ENCODE results near the gene POLE. TPM values are rescaled to one million over a fixed set of nuclear protein-coding genes. Genes with fewer than 3 reads are reported as not detected.

Gene POLE
- total RNA-seq, 1 experiment from 2014 or later: 167 TPM

DNA sequence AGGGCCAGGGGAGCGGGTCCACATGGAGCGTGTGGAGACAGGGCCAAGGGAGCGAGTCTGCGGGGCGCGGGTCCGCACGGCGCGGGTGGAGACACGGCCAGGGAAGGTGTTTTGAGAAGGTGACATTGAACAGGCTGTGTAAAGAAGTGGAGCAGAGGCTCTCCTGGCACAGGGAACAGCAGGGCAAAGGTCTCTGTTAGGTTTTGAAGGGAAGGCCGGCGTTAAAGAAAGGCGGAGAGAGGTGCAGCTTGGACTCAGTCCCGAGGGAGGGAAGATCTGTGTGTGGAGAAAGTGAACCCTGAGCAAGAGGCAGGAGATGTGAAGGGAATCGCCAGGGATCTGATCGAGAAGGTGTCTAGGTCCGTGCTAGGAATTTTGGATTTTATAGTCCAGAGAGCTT is 2.1 kb upstream of the POLE start:
- H3K4me3 Mint-ChIP-seq (ENCODE audit: unreplicated experiment): peak overlapping the region; percentile 63
- H3K9me3 ChIP-seq: no peaks in the 10 kb centered on the region
- no peaks in the 10 kb centered on the region for H3K27me3 Mint-ChIP-seq (ENCODE audit: insufficient read depth, unreplicated experiment)
- H3K27ac Mint-ChIP-seq (ENCODE audit: unreplicated experiment): no peak overlapping the region
- BruUV-seq (replicated peaks): no TSS peak
- peak overlapping the region; percentile 35 for H3K4me3 ChIP-seq (ENCODE audit: low read depth, low read length)
- peaks cover 40% of the 10 kb centered on the region for H3K36me3 Mint-ChIP-seq (ENCODE audit: insufficient read depth, unreplicated experiment)
- no peaks in the 10 kb centered on the region for H3K9me3 Mint-ChIP-seq (ENCODE audit: unreplicated experiment)
- peaks cover 6% of the 10 kb centered on the region for H3K4me1 Mint-ChIP-seq (ENCODE audit: low read depth, unreplicated experiment)
- no peaks in the 10 kb centered on the region; the same call in 1 of the 2 replicates for H3K36me3 ChIP-seq (ENCODE audit: control insufficient read depth, insufficient read depth, low read length)
- DNase-seq: peak; percentile 30 to 59
- intact Hi-C loops (cut with micrococcal nuclease; ENCODE audit: unreplicated experiment): no loop called here
- CTCF ChIA-PET: no interaction called here
- TF ChIP-seq, protein P1, sequence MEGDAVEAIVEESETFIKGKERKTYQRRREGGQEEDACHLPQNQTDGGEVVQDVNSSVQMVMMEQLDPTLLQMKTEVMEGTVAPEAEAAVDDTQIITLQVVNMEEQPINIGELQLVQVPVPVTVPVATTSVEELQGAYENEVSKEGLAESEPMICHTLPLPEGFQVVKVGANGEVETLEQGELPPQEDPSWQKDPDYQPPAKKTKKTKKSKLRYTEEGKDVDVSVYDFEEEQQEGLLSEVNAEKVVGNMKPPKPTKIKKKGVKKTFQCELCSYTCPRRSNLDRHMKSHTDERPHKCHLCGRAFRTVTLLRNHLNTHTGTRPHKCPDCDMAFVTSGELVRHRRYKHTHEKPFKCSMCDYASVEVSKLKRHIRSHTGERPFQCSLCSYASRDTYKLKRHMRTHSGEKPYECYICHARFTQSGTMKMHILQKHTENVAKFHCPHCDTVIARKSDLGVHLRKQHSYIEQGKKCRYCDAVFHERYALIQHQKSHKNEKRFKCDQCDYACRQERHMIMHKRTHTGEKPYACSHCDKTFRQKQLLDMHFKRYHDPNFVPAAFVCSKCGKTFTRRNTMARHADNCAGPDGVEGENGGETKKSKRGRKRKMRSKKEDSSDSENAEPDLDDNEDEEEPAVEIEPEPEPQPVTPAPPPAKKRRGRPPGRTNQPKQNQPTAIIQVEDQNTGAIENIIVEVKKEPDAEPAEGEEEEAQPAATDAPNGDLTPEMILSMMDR (IDR thresholded peaks at IDR 0.05; ENCODE audit: insufficient read depth in 1 of 2, low read depth in 1 of 2, low read length in 1 of 2, severe bottlenecking in 1 of 2, unreplicated experiment in 1 of 2): no peak
- POLR2A ChIA-PET: no interaction called here
- H3K27me3 ChIP-seq (replicated peaks; ENCODE audit: control insufficient read depth, insufficient read depth, low read length): no peaks in the 10 kb centered on the region
- peaks cover 6% of the 10 kb centered on the region for H3K4me1 ChIP-seq

DNA sequence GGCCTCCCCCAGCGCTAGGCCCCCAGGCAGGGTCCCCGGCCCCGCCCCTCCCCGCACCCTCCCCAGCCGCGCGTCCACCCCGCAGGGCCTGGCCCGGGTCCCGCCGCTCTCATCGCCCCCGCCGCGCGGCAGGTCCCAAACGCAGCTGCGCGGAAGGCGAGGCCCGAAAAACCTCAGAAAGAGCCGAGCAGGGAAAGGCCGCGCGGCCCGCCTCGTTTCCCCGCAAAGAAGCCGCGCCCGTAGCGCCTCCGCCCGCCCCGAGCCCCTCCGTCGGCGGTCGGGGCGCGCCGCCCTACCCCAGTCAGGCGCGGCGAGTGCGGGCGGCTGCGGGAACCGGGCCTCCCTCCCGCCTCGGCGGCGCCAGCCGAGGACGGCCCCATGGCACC is 324 bp downstream of the POLE start:
- no TSS peak for BruUV-seq (replicated peaks)
- TF ChIP-seq, protein P1 (IDR thresholded peaks at IDR 0.05; ENCODE audit: insufficient read depth in 1 of 2, low read depth in 1 of 2, low read length in 1 of 2, severe bottlenecking in 1 of 2, unreplicated experiment in 1 of 2): no peak
- Mint-ChIP-seq H3K27me3 (ENCODE audit: insufficient read depth, unreplicated experiment) (no peaks in the 10 kb centered on the region), H3K36me3 (ENCODE audit: insufficient read depth, unreplicated experiment) (peaks cover 40% of the 10 kb centered on the region), H3K27ac (ENCODE audit: unreplicated experiment) (peak overlapping the region; percentile 76), H3K4me1 (ENCODE audit: low read depth, unreplicated experiment) (peaks cover 6% of the 10 kb centered on the region), H3K4me3 (ENCODE audit: unreplicated experiment) (peak overlapping the region; percentile 84), H3K9me3 (ENCODE audit: unreplicated experiment) (no peaks in the 10 kb centered on the region)
- H3K4me1 ChIP-seq: peaks cover 6% of the 10 kb centered on the region
- no peaks in the 10 kb centered on the region for H3K9me3 ChIP-seq
- ChIA-PET POLR2A (no interaction called here), CTCF (no interaction called here)
- H3K36me3 ChIP-seq (ENCODE audit: control insufficient read depth, insufficient read depth, low read length): no peaks in the 10 kb centered on the region; the same call in 1 of the 2 replicates
- DNase-seq: no peak
- H3K4me3 ChIP-seq (ENCODE audit: low read depth, low read length): peak overlapping the region; percentile 71
- intact Hi-C loops (cut with micrococcal nuclease; ENCODE audit: unreplicated experiment): loop anchor here (2.0 kb wide), 1 partner anchor 24 kb away; the partner anchor contains the start of gene PGAM5
- no peaks in the 10 kb centered on the region for H3K27me3 ChIP-seq (replicated peaks; ENCODE audit: control insufficient read depth, insufficient read depth, low read length)

DNA sequence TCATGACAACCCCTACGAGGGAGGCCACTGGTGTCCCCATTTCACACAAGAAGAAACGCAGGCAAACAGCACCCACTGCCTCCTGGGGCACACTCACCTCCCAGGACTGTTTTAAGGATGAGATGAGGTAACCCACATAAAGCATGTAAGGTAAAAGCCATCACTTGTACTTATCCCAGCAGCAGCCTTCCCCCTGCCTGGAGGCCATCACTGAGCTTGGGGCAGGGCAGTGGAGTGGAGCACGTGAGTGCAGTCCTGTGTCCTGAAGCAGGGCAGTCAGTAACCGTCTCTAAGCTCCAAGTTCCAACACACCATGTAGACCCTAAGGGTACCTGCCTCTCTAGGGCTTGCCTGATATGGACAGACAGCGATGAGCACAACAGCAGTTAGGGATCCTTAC is 1.7 kb downstream of the POLE start:
- H3K27me3 ChIP-seq (replicated peaks; ENCODE audit: control insufficient read depth, insufficient read depth, low read length): no peaks in the 10 kb centered on the region
- peaks cover 37% of the 10 kb centered on the region for H3K36me3 Mint-ChIP-seq (ENCODE audit: insufficient read depth, unreplicated experiment)
- TF ChIP-seq, protein P1 (IDR thresholded peaks at IDR 0.05; ENCODE audit: insufficient read depth in 1 of 2, low read depth in 1 of 2, low read length in 1 of 2, severe bottlenecking in 1 of 2, unreplicated experiment in 1 of 2): no peak
- peak overlapping the region; percentile 84 for H3K4me3 Mint-ChIP-seq (ENCODE audit: unreplicated experiment)
- peaks cover 6% of the 10 kb centered on the region for H3K4me1 ChIP-seq
- ChIA-PET CTCF (interaction anchor here (0.8 kb wide), 1 partner anchor 19 kb away, joined by 4 read pairs; no protein-coding TSS in a partner anchor), POLR2A (no interaction called here)
- no peaks in the 10 kb centered on the region for H3K36me3 ChIP-seq (ENCODE audit: control insufficient read depth, insufficient read depth, low read length)
- H3K9me3 Mint-ChIP-seq (ENCODE audit: unreplicated experiment): no peaks in the 10 kb centered on the region
- DNase-seq: no peak
- no peak overlapping the region for H3K4me3 ChIP-seq (ENCODE audit: low read depth, low read length)
- no peaks in the 10 kb centered on the region for H3K9me3 ChIP-seq
- H3K27me3 Mint-ChIP-seq (ENCODE audit: insufficient read depth, unreplicated experiment): no peaks in the 10 kb centered on the region
- intact Hi-C loops (cut with micrococcal nuclease; ENCODE audit: unreplicated experiment): no loop called here
- BruUV-seq (replicated peaks): TSS peak; percentile 84
- peaks cover 6% of the 10 kb centered on the region for H3K4me1 Mint-ChIP-seq (ENCODE audit: low read depth, unreplicated experiment)
- no peak overlapping the region for H3K27ac Mint-ChIP-seq (ENCODE audit: unreplicated experiment)

All from Caco-2 (cell line).